ENCODE results near the gene SF3B3.
"Not testable (repeated sequence)": the region's sequence is repeated elsewhere in the genome, so short reads cannot be mapped to it uniquely, and the experiment has no call there.

SF3B3 gene

DNA sequence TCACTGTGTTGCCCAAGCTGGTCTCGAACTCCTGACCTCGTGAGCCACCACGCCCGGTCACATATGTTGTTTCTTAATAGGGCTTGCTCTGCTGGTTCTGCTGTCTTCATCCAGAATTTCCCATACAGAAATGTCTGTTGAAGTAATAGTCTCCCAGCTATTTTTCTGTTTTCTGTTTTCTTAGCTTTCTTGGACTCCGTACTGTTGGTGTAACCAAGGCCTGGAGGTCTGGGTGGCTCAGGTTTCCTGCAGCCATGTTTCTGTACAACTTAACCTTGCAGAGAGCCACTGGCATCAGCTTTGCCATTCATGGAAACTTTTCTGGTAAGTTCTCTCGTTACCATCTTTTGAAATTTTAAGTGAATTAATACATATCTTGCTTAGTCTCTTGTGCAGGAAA, 2.8 kb downstream of the SF3B3 start:
- TF ChIP-seq, protein P1, sequence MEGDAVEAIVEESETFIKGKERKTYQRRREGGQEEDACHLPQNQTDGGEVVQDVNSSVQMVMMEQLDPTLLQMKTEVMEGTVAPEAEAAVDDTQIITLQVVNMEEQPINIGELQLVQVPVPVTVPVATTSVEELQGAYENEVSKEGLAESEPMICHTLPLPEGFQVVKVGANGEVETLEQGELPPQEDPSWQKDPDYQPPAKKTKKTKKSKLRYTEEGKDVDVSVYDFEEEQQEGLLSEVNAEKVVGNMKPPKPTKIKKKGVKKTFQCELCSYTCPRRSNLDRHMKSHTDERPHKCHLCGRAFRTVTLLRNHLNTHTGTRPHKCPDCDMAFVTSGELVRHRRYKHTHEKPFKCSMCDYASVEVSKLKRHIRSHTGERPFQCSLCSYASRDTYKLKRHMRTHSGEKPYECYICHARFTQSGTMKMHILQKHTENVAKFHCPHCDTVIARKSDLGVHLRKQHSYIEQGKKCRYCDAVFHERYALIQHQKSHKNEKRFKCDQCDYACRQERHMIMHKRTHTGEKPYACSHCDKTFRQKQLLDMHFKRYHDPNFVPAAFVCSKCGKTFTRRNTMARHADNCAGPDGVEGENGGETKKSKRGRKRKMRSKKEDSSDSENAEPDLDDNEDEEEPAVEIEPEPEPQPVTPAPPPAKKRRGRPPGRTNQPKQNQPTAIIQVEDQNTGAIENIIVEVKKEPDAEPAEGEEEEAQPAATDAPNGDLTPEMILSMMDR (IDR thresholded peaks at IDR 0.05; ENCODE audit: insufficient read depth, low read depth, low read length, missing control alignments) = no peak
- H3K4me3 ChIP-seq (ENCODE audit: low read length) = peak overlapping the region; percentile 10
- no peak for DNase-seq (ENCODE audit: low read depth)

DNA sequence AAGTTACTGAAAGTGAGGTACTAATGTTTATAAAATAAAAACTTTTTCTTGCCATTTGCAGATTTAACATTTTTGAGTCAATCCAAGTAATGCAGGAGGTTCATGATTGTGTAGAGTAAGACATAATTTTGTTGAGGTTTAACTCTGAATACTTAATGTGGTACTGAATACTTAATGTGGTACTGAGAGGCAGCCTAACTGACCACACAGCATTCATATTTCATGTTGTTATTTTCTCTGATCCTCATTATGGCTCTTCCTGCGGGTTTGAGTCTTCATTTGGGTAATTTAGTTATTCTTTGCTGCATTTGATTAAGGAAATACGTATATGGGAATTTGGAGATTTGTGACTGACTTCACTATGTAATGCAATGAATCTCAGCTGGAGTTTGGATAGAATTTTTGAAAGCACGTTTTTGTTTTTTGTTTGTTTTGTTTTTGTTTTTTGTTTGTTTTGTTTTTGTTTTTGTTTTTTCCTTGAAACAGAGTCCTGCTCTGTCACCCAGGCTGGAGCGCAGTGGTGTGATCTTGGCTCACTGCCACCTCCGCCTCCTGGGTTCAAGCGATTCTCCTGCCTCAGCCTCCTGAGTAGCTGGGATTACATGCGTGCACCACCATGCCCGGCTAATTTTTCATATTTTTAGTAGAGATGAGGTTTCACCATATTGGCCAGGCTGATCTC, 3.8 kb downstream of the SF3B3 start:
- DNase-seq (ENCODE audit: low read depth) = no peak
- TF ChIP-seq, protein P1 (IDR thresholded peaks at IDR 0.05; ENCODE audit: insufficient read depth, low read depth, low read length, missing control alignments) = no peak
- no peak overlapping the region for H3K4me3 ChIP-seq (ENCODE audit: low read length)

DNA sequence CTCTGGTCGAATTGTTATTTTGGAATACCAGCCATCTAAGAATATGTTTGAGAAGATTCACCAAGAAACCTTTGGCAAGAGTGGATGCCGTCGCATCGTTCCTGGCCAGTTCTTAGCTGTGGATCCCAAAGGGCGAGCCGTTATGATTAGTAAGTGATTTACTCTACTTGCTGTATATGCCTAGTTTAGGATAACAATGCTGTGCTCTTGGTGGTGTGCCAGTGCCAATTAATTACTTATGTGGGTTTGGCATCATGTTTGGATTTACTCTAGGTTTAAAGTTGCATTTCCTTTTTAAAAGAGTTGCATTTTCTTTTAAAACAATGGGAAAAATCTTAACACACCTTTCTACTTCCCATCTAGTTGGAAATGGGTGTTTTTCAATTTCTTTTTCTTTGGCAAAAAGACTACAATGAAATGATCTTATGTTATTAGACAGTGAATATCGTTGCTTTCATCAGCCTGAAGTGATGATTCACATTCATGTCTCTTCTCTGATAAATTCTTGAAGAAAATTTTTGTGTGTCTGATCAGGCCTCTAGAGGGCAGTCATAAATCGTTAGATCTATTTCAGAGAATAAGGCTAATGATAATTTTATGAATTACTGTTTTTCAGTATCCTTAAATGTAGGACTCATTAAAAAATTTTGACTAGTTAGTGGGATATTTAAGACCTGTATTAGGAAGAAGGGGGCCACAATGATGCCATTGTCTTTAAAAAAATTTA, 5.6 kb downstream of the SF3B3 start:
- peak; percentile 70 for DNase-seq (ENCODE audit: low read depth)
- TF ChIP-seq, protein P1 (IDR thresholded peaks at IDR 0.05; ENCODE audit: insufficient read depth, low read depth, low read length, missing control alignments) = peak; percentile 44
- H3K4me3 ChIP-seq (ENCODE audit: low read length) = no peak overlapping the region

DNA sequence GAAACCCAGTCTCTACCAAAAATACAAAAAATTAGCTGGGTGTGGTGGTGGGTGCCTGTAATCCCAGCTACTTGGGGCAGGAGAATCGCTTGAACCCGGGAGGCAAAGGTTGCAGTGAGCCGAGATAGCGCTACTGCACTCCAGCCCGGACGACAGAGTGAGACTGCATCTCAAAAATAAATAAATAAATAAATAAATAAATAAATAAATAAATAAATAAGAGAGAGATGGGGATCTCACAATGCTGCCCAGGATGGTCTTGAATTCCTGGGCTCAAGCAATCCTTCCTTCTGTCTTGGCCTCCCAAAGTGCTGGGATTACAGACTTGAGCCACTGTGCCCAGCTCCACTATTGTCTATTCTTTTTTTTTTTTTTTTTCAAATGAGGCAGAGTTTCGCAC, 6.3 kb downstream of the SF3B3 start:
- H3K4me3 ChIP-seq (ENCODE audit: low read length); DNase-seq (ENCODE audit: low read depth): not testable (repeated sequence)

DNA sequence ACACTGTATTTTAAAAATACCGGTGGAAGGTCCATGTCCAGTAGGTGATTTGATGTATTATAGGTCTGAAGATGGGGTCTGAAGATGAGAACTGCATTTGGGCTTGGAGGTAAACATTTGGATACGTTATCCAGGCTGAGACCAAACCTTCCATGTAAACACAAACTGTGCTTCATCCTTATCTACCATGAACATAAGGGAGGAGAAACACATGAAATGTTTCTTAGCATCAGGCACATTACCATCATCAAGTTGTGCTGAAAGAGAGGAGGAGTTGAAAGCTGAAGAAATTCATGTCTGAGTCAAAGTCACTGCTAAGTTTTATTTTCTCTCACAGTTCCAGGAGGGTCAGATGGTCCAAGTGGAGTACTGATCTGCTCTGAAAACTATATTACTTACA, 11.4 kb downstream of the SF3B3 start:
- DNase-seq (ENCODE audit: low read depth) = no peak
- H3K4me3 ChIP-seq (ENCODE audit: low read length) = no peak overlapping the region
- TF ChIP-seq, protein P1 (IDR thresholded peaks at IDR 0.05; ENCODE audit: insufficient read depth, low read depth, low read length, missing control alignments) = no peak

DNA sequence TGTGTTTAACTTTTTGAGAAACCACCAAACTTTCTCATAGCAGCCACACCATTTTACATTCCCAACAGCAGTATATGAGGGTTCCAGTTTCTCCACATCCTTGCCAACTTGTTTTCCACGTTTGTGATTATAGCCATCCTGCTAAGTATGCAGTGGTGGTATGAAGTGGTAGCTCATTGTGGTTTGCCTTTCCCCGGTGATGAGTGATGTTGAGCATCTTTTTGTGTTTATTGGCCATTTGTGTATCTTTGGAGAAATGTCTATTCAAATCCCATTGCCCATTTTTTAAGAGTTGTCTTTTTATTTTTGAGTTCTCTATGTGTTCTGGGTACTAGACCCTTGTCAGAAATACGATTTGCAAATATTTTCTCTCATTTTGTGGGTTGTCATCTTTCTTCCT, 17.4 kb downstream of the SF3B3 start:
- H3K4me3 ChIP-seq (ENCODE audit: low read length) = no peak overlapping the region
- no peak for DNase-seq (ENCODE audit: low read depth)
- TF ChIP-seq, protein P1 (IDR thresholded peaks at IDR 0.05; ENCODE audit: insufficient read depth, low read depth, low read length, missing control alignments) = no peak

DNA sequence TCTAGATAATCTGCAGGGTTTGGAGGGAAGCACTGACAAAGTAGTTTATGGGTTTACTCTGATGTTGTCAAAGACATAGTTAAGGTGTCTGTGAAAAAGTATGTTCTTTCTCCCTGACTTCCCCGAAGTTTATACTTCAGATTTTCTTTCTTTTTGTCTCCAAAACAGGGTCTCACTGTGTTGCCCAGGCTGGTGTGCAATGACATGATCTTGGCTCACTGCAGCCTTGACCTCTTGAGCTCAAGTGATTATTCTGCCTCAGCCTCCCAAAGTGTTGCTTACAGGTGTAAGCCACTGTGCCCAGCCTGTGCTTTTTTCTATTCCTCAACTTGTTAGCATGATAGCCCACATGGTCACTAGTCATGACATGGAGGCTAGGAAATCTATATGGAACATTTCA, 20.9 kb downstream of the SF3B3 start:
- TF ChIP-seq, protein P1 (IDR thresholded peaks at IDR 0.05; ENCODE audit: insufficient read depth, low read depth, low read length, missing control alignments) = no peak
- H3K4me3 ChIP-seq (ENCODE audit: low read length) = no peak overlapping the region
- DNase-seq (ENCODE audit: low read depth) = no peak

Measured in epithelial cell of esophagus (primary cell).